ENCODE results near the gene TOGARAM2. TPM values are rescaled to one million over a fixed set of nuclear protein-coding genes. Genes with fewer than 3 reads are reported as not detected.

TOGARAM2 gene
- total and polyA plus RNA-seq, 2 of the 8 experiments (the other 6 are each of a cell fraction or from before 2014, with no cell fraction given), result 0.42 to 1.4 TPM

GRCh38 chr2:28960401-28960800 lies 20.7 kb upstream of the TOGARAM2 start:
- ChIA-PET POLR2A (ENCODE audit: partially characterized antibody) (no interaction called here), CTCF (ENCODE audit: partially characterized antibody) (interaction anchor here (1.0 to 1.5 kb wide), 3 partner anchors 21 to 279 kb away, joined by 3 to 4 read pairs (median 3); partner anchors contain the start of gene TOGARAM2)
- TF ChIP-seq RXRA (IDR thresholded peaks at IDR 0.05; ENCODE audit: insufficient read depth, low read depth, low read length) (no peak), GTF2F1 (IDR thresholded peaks at IDR 0.05; ENCODE audit: borderline replicate concordance, low read depth, low read length) (no peak), SP4 (IDR thresholded peaks at IDR 0.05; ENCODE audit: low read length) (no peak), ATF2 (IDR thresholded peaks at IDR 0.05; ENCODE audit: low read length) (no peak), SP2 (IDR thresholded peaks at IDR 0.05; ENCODE audit: low read length) (no peak), SP1 (IDR thresholded peaks at IDR 0.05; ENCODE audit: low read depth, low read length) (no peak), EGR1 (IDR thresholded peaks at IDR 0.05; ENCODE audit: borderline replicate concordance, low read depth, low read length) (no peak), FOSL1 (IDR thresholded peaks at IDR 0.05; ENCODE audit: insufficient read depth, low read depth, low read length) (no peak), CHD2 (IDR thresholded peaks at IDR 0.05; ENCODE audit: low read length) (no peak), SIN3A (conservative IDR thresholded peaks at IDR 0.05 in 1 of 2, IDR thresholded peaks at IDR 0.05 in 1 of 2; ENCODE audit: low read depth in 1 of 2, low read length in 2 of 2) (no peak), JUN (IDR thresholded peaks at IDR 0.05; ENCODE audit: low read depth, low read length) (no peak)

More at GRCh38 chr2:28960401-28960800, 20.7 kb upstream of the TOGARAM2 start:
- Histone ChIP-seq H3K9me3 (ENCODE audit: insufficient read depth in 2 of 2, low read depth in 1 of 2, low read length in 1 of 2) (no peaks in the 10 kb centered on the region), H3K4me1 (replicated peaks in 1 of 4; ENCODE audit: control insufficient read depth in 3 of 4, insufficient read depth in 4 of 4, low read length in 3 of 4) (peaks cover 0 to 4% (median 2%) of the 10 kb centered on the region in 4 experiments; a peak in 2 of 7 replicates), H3K23me2 (ENCODE audit: low read depth, low read length) (no peaks in the 10 kb centered on the region), H3K4ac (replicated peaks; ENCODE audit: insufficient read length, low read depth, low read length) (no peak overlapping the region), H3K23ac (ENCODE audit: insufficient read length) (no peak overlapping the region), H2BK12ac (ENCODE audit: low read depth, low read length) (no peak overlapping the region), H3K4me3 (ENCODE audit: extremely low read depth in 1 of 4, insufficient read depth in 2 of 4, low read depth in 3 of 4, low read length in 4 of 4) (no peak overlapping the region), H2BK120ac (replicated peaks; ENCODE audit: low read depth, low read length) (no peak overlapping the region), H3K18ac (ENCODE audit: extremely low read depth, low read length) (no peak overlapping the region), H3K36me3 (ENCODE audit: control insufficient read depth in 2 of 4, insufficient read depth in 4 of 4, low read length in 3 of 4) (no peaks in the 10 kb centered on the region), H3K27ac (ENCODE audit: low read depth, low read length) (no peak overlapping the region), H2BK20ac (ENCODE audit: low read length) (no peak overlapping the region), H3K56ac (replicated peaks; ENCODE audit: insufficient read length, low read depth, low read length) (no peak overlapping the region), H3K27me3 (replicated peaks in 1 of 4; ENCODE audit: control insufficient read depth in 3 of 4, extremely low read depth in 1 of 4, insufficient read depth in 3 of 4, low read length in 3 of 4) (no peaks in the 10 kb centered on the region), H2BK15ac (ENCODE audit: low read length) (no peak overlapping the region), H3K79me2 (ENCODE audit: control insufficient read depth in 1 of 2, insufficient read depth in 2 of 2, low read length in 2 of 2) (no peaks in the 10 kb centered on the region), H3K9ac (replicated peaks in 1 of 4; ENCODE audit: extremely low read depth in 1 of 4, low read depth in 3 of 4, low read length in 3 of 4) (no peak overlapping the region), H4K91ac (replicated peaks; ENCODE audit: insufficient read length, low read length) (no peak overlapping the region), H3K14ac (ENCODE audit: insufficient read length) (no peak overlapping the region), H4K8ac (ENCODE audit: extremely low read depth, insufficient read depth, low read length) (no peak overlapping the region), H2AK5ac (ENCODE audit: low read depth, low read length) (no peak overlapping the region), H4K5ac (ENCODE audit: insufficient read length, low read depth, low read length) (no peak overlapping the region), H4K20me1 (replicated peaks in 1 of 2; ENCODE audit: control insufficient read depth in 1 of 2, insufficient read depth in 2 of 2, low read length in 2 of 2) (no peaks in the 10 kb centered on the region), H2AFZ (ENCODE audit: low read length) (no peak overlapping the region), H3K4me2 (ENCODE audit: insufficient read depth in 1 of 2, low read depth in 2 of 2, low read length in 2 of 2) (no peak overlapping the region), H3K79me1 (ENCODE audit: low read depth, low read length) (no peaks in the 10 kb centered on the region), H2BK5ac (ENCODE audit: low read depth, low read length) (no peak overlapping the region)
- DNase-seq (ENCODE audit: low read depth in 1 of 2, low spot score in 2 of 2) (no peak), FAIRE-seq (no peak)
- WGBS, 2 experiments (ENCODE audit: extremely low coverage in 1 of 2, insufficient coverage in 1 of 2, insufficient read length in 1 of 2, insufficient replicate concordance in 2 of 2, low coverage in 1 of 2, low lambda C conversion rate in 2 of 2, missing lambda C conversion rate in 1 of 2), result 84% methylated on average over 5 of the region's 5 CpGs; no CpG with 5 or more reads in 1 of the 2 experiments

All from H1 (cell line).